ENCODE measurements around the gene RABGAP1.

Gene RABGAP1

GRCh38 chr9:123002754-123003153 is 61.9 kb downstream of the RABGAP1 start:
- no peaks in the 10 kb centered on the region for H3K9me3 ChIP-seq (ENCODE audit: low read length)

GRCh38 chr9:123003466-123003865 is 62.6 kb downstream of the RABGAP1 start:
- H3K36me3 ChIP-seq (ENCODE audit: insufficient read depth, low read length) = peaks cover 41% of the 10 kb centered on the region
- no peaks in the 10 kb centered on the region for H3K9me3 ChIP-seq (ENCODE audit: low read length)
- H3K4me1 ChIP-seq (ENCODE audit: insufficient read depth, low read length) = no peaks in the 10 kb centered on the region

More at GRCh38 chr9:123002754-123003153, 61.9 kb downstream of the RABGAP1 start:
- H3K4me3 ChIP-seq (ENCODE audit: low read length) = no peak overlapping the region
- no peaks in the 10 kb centered on the region for H3K27me3 ChIP-seq (ENCODE audit: insufficient read depth, low read length)
- no peaks in the 10 kb centered on the region for H3K4me1 ChIP-seq (ENCODE audit: insufficient read depth, low read length)
- H2AFZ ChIP-seq (ENCODE audit: low read depth, low read length) = no peak overlapping the region
- peaks cover 45% of the 10 kb centered on the region for H3K36me3 ChIP-seq (ENCODE audit: insufficient read depth, low read length)

GRCh38 chr9:123005964-123006363 is 65.1 kb downstream of the RABGAP1 start:
- H3K4me3 ChIP-seq (ENCODE audit: low read length) = no peak overlapping the region
- no peaks in the 10 kb centered on the region for H3K27me3 ChIP-seq (ENCODE audit: insufficient read depth, low read length)
- no peak overlapping the region for H2AFZ ChIP-seq (ENCODE audit: low read depth, low read length)
- no peaks in the 10 kb centered on the region for H3K9me3 ChIP-seq (ENCODE audit: low read length)
- H3K4me1 ChIP-seq (ENCODE audit: insufficient read depth, low read length) = no peaks in the 10 kb centered on the region
- H3K36me3 ChIP-seq (ENCODE audit: insufficient read depth, low read length) = peaks cover 45% of the 10 kb centered on the region

More at GRCh38 chr9:123003466-123003865, 62.6 kb downstream of the RABGAP1 start:
- Histone ChIP-seq H2AFZ (ENCODE audit: low read depth, low read length) (no peak overlapping the region), H3K4me3 (ENCODE audit: low read length) (no peak overlapping the region), H3K27me3 (ENCODE audit: insufficient read depth, low read length) (no peaks in the 10 kb centered on the region)

GRCh38 chr9:123007269-123007668 is 66.4 kb downstream of the RABGAP1 start:
- Histone ChIP-seq H3K4me1 (ENCODE audit: insufficient read depth, low read length) (no peaks in the 10 kb centered on the region), H3K36me3 (ENCODE audit: insufficient read depth, low read length) (peaks cover 50% of the 10 kb centered on the region), H3K9me3 (ENCODE audit: low read length) (no peaks in the 10 kb centered on the region)

GRCh38 chr9:123008909-123009308 is 68.1 kb downstream of the RABGAP1 start:
- H3K4me1 ChIP-seq (ENCODE audit: insufficient read depth, low read length) = no peaks in the 10 kb centered on the region
- no peaks in the 10 kb centered on the region for H3K9me3 ChIP-seq (ENCODE audit: low read length)
- H3K4me3 ChIP-seq (ENCODE audit: low read length) = no peak overlapping the region
- H3K27me3 ChIP-seq (ENCODE audit: insufficient read depth, low read length) = no peaks in the 10 kb centered on the region
- no peak overlapping the region for H2AFZ ChIP-seq (ENCODE audit: low read depth, low read length)
- H3K36me3 ChIP-seq (ENCODE audit: insufficient read depth, low read length) = peaks cover 57% of the 10 kb centered on the region

More at GRCh38 chr9:123007269-123007668, 66.4 kb downstream of the RABGAP1 start:
- Histone ChIP-seq H3K4me3 (ENCODE audit: low read length) (no peak overlapping the region), H3K27me3 (ENCODE audit: insufficient read depth, low read length) (no peaks in the 10 kb centered on the region), H2AFZ (ENCODE audit: low read depth, low read length) (no peak overlapping the region)

GRCh38 chr9:123011380-123011779 is 70.6 kb downstream of the RABGAP1 start:
- H3K36me3 ChIP-seq (ENCODE audit: insufficient read depth, low read length) = peaks cover 53% of the 10 kb centered on the region
- no peaks in the 10 kb centered on the region for H3K9me3 ChIP-seq (ENCODE audit: low read length)

GRCh38 chr9:123011878-123012528 is 71.2 kb downstream of the RABGAP1 start:
- peaks cover 4% of the 10 kb centered on the region for H3K4me1 ChIP-seq (ENCODE audit: insufficient read depth, low read length)
- H3K4me3 ChIP-seq (ENCODE audit: low read length) = no peak overlapping the region

More at GRCh38 chr9:123011380-123011779, 70.6 kb downstream of the RABGAP1 start:
- Histone ChIP-seq H3K4me3 (ENCODE audit: low read length) (no peak overlapping the region), H2AFZ (ENCODE audit: low read depth, low read length) (no peak overlapping the region), H3K27me3 (ENCODE audit: insufficient read depth, low read length) (no peaks in the 10 kb centered on the region), H3K4me1 (ENCODE audit: insufficient read depth, low read length) (no peaks in the 10 kb centered on the region)

GRCh38 chr9:123016631-123017030 is 75.8 kb downstream of the RABGAP1 start:
- no peak overlapping the region for H3K4me3 ChIP-seq (ENCODE audit: low read length)
- H3K36me3 ChIP-seq (ENCODE audit: insufficient read depth, low read length) = peaks cover 58% of the 10 kb centered on the region
- H3K27me3 ChIP-seq (ENCODE audit: insufficient read depth, low read length) = no peaks in the 10 kb centered on the region
- H3K9me3 ChIP-seq (ENCODE audit: low read length) = no peaks in the 10 kb centered on the region
- H2AFZ ChIP-seq (ENCODE audit: low read depth, low read length) = no peak overlapping the region
- peaks cover 4% of the 10 kb centered on the region for H3K4me1 ChIP-seq (ENCODE audit: insufficient read depth, low read length)

More at GRCh38 chr9:123011878-123012528, 71.2 kb downstream of the RABGAP1 start:
- Histone ChIP-seq H2AFZ (ENCODE audit: low read depth, low read length) (no peak overlapping the region), H3K27me3 (ENCODE audit: insufficient read depth, low read length) (no peaks in the 10 kb centered on the region), H3K36me3 (ENCODE audit: insufficient read depth, low read length) (peaks cover 57% of the 10 kb centered on the region), H3K9me3 (ENCODE audit: low read length) (no peaks in the 10 kb centered on the region)

GRCh38 chr9:123020796-123021195 is 80.0 kb downstream of the RABGAP1 start:
- Histone ChIP-seq H3K27me3 (ENCODE audit: insufficient read depth, low read length) (no peaks in the 10 kb centered on the region), H3K36me3 (ENCODE audit: insufficient read depth, low read length) (peaks cover 63% of the 10 kb centered on the region), H2AFZ (ENCODE audit: low read depth, low read length) (no peak overlapping the region), H3K4me3 (ENCODE audit: low read length) (no peak overlapping the region), H3K4me1 (ENCODE audit: insufficient read depth, low read length) (peaks cover 4% of the 10 kb centered on the region), H3K9me3 (ENCODE audit: low read length) (no peaks in the 10 kb centered on the region)

- Histone ChIP-seq H3K9me3 (ENCODE audit: low read length) (no peaks in the 10 kb centered on the region), H3K27me3 (ENCODE audit: insufficient read depth, low read length) (no peaks in the 10 kb centered on the region), H3K4me3 (ENCODE audit: low read length) (no peak overlapping the region), H3K4me1 (ENCODE audit: insufficient read depth, low read length) (no peaks in the 10 kb centered on the region), H3K36me3 (ENCODE audit: insufficient read depth, low read length) (peaks cover 46% of the 10 kb centered on the region), H2AFZ (ENCODE audit: low read depth, low read length) (no peak overlapping the region)
Measured at GRCh38 chr9:123026425-123026824, 85.6 kb downstream of the RABGAP1 start.

- Histone ChIP-seq H3K4me3 (ENCODE audit: low read length) (no peak overlapping the region), H3K9me3 (ENCODE audit: low read length) (no peaks in the 10 kb centered on the region), H3K27me3 (ENCODE audit: insufficient read depth, low read length) (no peaks in the 10 kb centered on the region), H3K4me1 (ENCODE audit: insufficient read depth, low read length) (no peaks in the 10 kb centered on the region), H3K36me3 (ENCODE audit: insufficient read depth, low read length) (peaks cover 39% of the 10 kb centered on the region), H2AFZ (ENCODE audit: low read depth, low read length) (no peak overlapping the region)
Measured at GRCh38 chr9:123027517-123027916, 86.7 kb downstream of the RABGAP1 start.

- peaks cover 34% of the 10 kb centered on the region for H3K36me3 ChIP-seq (ENCODE audit: insufficient read depth, low read length)
- no peak overlapping the region for H3K4me3 ChIP-seq (ENCODE audit: low read length)
- H2AFZ ChIP-seq (ENCODE audit: low read depth, low read length) = no peak overlapping the region
- no peaks in the 10 kb centered on the region for H3K27me3 ChIP-seq (ENCODE audit: insufficient read depth, low read length)
- no peaks in the 10 kb centered on the region for H3K9me3 ChIP-seq (ENCODE audit: low read length)
- peaks cover 2% of the 10 kb centered on the region for H3K4me1 ChIP-seq (ENCODE audit: insufficient read depth, low read length)
Measured at GRCh38 chr9:123028136-123028535, 87.3 kb downstream of the RABGAP1 start.

- Histone ChIP-seq H3K27me3 (ENCODE audit: insufficient read depth, low read length) (no peaks in the 10 kb centered on the region), H3K9me3 (ENCODE audit: low read length) (no peaks in the 10 kb centered on the region), H3K4me1 (ENCODE audit: insufficient read depth, low read length) (peaks cover 8% of the 10 kb centered on the region), H3K36me3 (ENCODE audit: insufficient read depth, low read length) (peaks cover 26% of the 10 kb centered on the region), H2AFZ (ENCODE audit: low read depth, low read length) (no peak overlapping the region), H3K4me3 (ENCODE audit: low read length) (no peak overlapping the region)
Measured at GRCh38 chr9:123028973-123029372, 88.2 kb downstream of the RABGAP1 start.

GRCh38 chr9:123031963-123032362 is 91.1 kb downstream of the RABGAP1 start:
- Histone ChIP-seq H3K4me1 (ENCODE audit: insufficient read depth, low read length) (peaks cover 8% of the 10 kb centered on the region), H3K27me3 (ENCODE audit: insufficient read depth, low read length) (no peaks in the 10 kb centered on the region), H3K36me3 (ENCODE audit: insufficient read depth, low read length) (peaks cover 25% of the 10 kb centered on the region), H2AFZ (ENCODE audit: low read depth, low read length) (no peak overlapping the region), H3K4me3 (ENCODE audit: low read length) (no peak overlapping the region), H3K9me3 (ENCODE audit: low read length) (no peaks in the 10 kb centered on the region)
